Kidney (tissue), 14 donors: ENCODE measurements around the gene TSKU. TPM values are rescaled to one million over a fixed set of nuclear protein-coding genes. Genes with fewer than 3 reads are reported as not detected.

Source experiments
- DNase-seq, 5 donors: peaks; one replicate each; pipeline ENCODE4 v3.0.0-alpha.2; 2013 to 2020
- FAIRE-seq: peaks from 2 replicates; lab custom pipeline; 2012; peaks lifted over from hg19 to GRCh38; lab: Jason Lieb, UNC
- H3K27ac ChIP-seq, 2 donors: one replicate each; pipeline ENCODE4 v1.7.0; 2013; ENCODE audit warnings: low read depth in 2 of 2, low read length in 2 of 2, inconsistent platforms in 1 of 2
- H3K27me3 ChIP-seq: one replicate; pipeline ENCODE4 v1.7.1; 2013; ENCODE audit warnings: low read length, inconsistent platforms; ENCODE audit not compliant: control insufficient read depth, insufficient read depth
- H3K36me3 ChIP-seq, 3 donors: one replicate each; pipeline versions ENCODE4 v1.7.0 to v1.7.1; 2013; ENCODE audit warnings: low read length in 3 of 3, control low read depth in 1 of 3, inconsistent platforms in 1 of 3; ENCODE audit not compliant: insufficient read depth in 3 of 3, control insufficient read depth in 2 of 3
- H3K4me1 ChIP-seq, 3 donors: one replicate each; pipeline versions ENCODE4 v1.7.0 to v1.7.1; 2013; ENCODE audit warnings: low read length in 3 of 3, inconsistent platforms in 1 of 3, low read depth in 1 of 3; ENCODE audit not compliant: control insufficient read depth in 2 of 3, insufficient read depth in 2 of 3
- H3K4me3 ChIP-seq, 3 donors: one replicate each; pipeline versions ENCODE4 v1.7.0 to v1.8.1; 2013; ENCODE audit warnings: low read length in 3 of 3, control low read depth in 1 of 3, inconsistent platforms in 1 of 3
- H3K9ac ChIP-seq, 3 donors: one replicate each; pipeline versions ENCODE4 v1.7.0 to v1.7.1; 2013; ENCODE audit warnings: low read length in 3 of 3, control low read depth in 1 of 3, inconsistent platforms in 1 of 3
- H3K9me3 ChIP-seq, 3 donors: one replicate each; pipeline versions ENCODE4 v1.7.0 to v1.7.1; 2013; ENCODE audit warnings: low read length in 3 of 3, control low read depth in 1 of 3, inconsistent platforms in 1 of 3; ENCODE audit not compliant: control insufficient read depth in 2 of 3, insufficient read depth in 1 of 3
- intact Hi-C: fragments of 100-400 bp; cut with DNase I; formaldehyde crosslinking; loops from one replicate; pipeline ENCODE4 v1.11.1; 2022
- polyA plus RNA-seq: library from polyadenylated mRNA; stranded (reverse); fragments of 350-450 nt; fragmentation: Illumina TruSeq; extraction: RNeasy Lipid Tissue Mini Kit (QIAGEN cat#74804); gene quantifications from one replicate; pipeline ENCODE4 v1.2.3, GENCODE V29; 2014; ENCODE audit warnings: low read depth, low replicate concordance; ENCODE audit not compliant: insufficient read depth
- total RNA-seq: library from RNA; stranded (reverse); fragmentation: NEBNext Ultra II Directional; extraction: Animal tissue kit (Norgen Biotek cat#: 25700); gene quantifications from one replicate; pipeline ENCODE4 v1.2.1, GENCODE V29; 2021
- TF ChIP-seq, protein P1 (sequence below): IDR thresholded peaks from 3 replicates; pipeline ENCODE4 v1.5.1; 2012; ENCODE audit warnings: mild to moderate bottlenecking, moderate library complexity, borderline replicate concordance; ENCODE audit not compliant: insufficient read depth; ENCODE audit errors: extremely low read depth
- donor health status: control.
- donor health status: control.
- donor health status: control.
- donor health status: control.
- donor health status: control.
- donor health status: DM: yes; HTN: yes; CAD: no.
- donor health status: Normal renal cell carcinoma (clear cell type).

Gene TSKU
- total and polyA plus RNA-seq, 2 donors from 2014 or later: 27.3 to 41.0 TPM

DNA sequence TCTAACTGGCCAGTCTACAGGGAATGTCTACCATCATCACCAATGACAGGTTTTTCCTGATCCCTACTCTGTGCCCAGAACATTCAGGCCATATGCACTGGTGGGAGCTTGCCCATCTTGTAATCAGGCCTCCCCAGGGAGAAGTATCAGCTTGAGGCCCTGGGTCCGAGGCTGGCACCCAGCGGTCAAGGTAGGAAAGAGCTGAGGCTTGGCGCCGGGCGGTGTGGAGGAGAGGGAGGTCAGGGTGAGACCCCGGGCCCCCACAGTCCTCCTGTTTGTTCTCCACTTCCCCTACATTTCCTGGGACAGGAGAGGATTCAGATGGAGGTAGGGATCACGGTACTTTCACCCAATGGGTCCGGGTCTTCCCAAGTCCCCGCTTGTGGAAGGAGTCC lies 15.5 kb downstream of the TSKU start:
- Histone ChIP-seq H3K9me3 (no peaks in the 10 kb centered on the region), H3K4me1 (peaks cover 0 to 31% (median 14%) of the 10 kb centered on the region in 3 donors), H3K27me3 (no peaks in the 10 kb centered on the region), H3K27ac (no peak overlapping the region), H3K4me3 (no peak overlapping the region), H3K9ac (no peak overlapping the region), H3K36me3 (peaks cover 0 to 3% (median 0%) of the 10 kb centered on the region in 3 donors)
- TF ChIP-seq, protein P1, sequence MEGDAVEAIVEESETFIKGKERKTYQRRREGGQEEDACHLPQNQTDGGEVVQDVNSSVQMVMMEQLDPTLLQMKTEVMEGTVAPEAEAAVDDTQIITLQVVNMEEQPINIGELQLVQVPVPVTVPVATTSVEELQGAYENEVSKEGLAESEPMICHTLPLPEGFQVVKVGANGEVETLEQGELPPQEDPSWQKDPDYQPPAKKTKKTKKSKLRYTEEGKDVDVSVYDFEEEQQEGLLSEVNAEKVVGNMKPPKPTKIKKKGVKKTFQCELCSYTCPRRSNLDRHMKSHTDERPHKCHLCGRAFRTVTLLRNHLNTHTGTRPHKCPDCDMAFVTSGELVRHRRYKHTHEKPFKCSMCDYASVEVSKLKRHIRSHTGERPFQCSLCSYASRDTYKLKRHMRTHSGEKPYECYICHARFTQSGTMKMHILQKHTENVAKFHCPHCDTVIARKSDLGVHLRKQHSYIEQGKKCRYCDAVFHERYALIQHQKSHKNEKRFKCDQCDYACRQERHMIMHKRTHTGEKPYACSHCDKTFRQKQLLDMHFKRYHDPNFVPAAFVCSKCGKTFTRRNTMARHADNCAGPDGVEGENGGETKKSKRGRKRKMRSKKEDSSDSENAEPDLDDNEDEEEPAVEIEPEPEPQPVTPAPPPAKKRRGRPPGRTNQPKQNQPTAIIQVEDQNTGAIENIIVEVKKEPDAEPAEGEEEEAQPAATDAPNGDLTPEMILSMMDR: no peak
- no peak for FAIRE-seq
- intact Hi-C loops: loop anchor here (5.0 kb wide), 1 partner anchor 66 kb away; no protein-coding TSS in a partner anchor
- no peak for DNase-seq

DNA sequence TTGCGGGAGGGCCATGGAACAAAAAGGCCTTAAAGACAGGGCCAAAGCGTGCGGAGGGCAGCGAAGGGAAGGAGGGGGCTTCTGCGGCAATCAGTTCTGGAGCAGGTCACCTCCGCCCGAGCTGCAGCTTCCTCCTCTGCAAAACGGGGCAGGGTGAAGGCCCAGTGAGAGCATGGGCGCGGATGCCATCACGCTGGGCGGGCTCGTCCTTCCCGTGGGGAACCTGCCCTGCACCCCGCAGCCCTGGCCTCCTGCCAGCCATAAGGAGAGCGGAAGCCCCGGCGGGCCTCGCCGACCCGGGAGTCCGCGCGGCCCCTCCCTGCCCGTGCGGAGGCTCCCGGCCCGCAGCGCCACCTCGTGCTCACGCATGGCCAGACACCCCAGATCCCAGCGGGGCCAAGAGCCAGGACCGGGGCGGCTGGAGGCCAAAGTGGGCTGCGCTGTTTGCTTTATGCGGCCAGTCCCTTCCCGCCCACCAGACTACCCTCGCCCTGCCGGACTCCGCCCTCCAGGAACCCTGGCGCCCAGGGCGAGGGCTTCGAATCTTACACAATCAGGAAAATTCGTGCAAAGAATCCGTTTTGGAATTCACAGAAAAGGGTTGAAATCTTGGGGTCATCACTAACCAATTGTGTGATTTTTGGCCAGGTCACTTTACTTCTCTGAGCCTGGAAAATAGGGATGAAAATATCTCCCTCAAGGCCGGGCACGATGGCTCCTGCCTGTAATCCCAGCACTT lies 16.1 kb downstream of the TSKU start:
- peak overlapping the region in 1 of 3 donors; percentile 12 for H3K9ac ChIP-seq
- TF ChIP-seq, protein P1: peak; percentile 92
- H3K27ac ChIP-seq: peak overlapping the region in 1 of 2 donors; percentile 5
- no peak for FAIRE-seq
- peaks cover 0 to 28% (median 11%) of the 10 kb centered on the region in 3 donors for H3K4me1 ChIP-seq
- DNase-seq: peak; percentile 82 to 94 (median 88)
- H3K4me3 ChIP-seq: no peak overlapping the region
- intact Hi-C loops: loop anchor here (5.0 kb wide), 1 partner anchor 67 kb away; no protein-coding TSS in a partner anchor
- no peaks in the 10 kb centered on the region for H3K9me3 ChIP-seq
- H3K27me3 ChIP-seq: no peaks in the 10 kb centered on the region
- H3K36me3 ChIP-seq: peaks cover 0 to 3% (median 0%) of the 10 kb centered on the region in 3 donors

DNA sequence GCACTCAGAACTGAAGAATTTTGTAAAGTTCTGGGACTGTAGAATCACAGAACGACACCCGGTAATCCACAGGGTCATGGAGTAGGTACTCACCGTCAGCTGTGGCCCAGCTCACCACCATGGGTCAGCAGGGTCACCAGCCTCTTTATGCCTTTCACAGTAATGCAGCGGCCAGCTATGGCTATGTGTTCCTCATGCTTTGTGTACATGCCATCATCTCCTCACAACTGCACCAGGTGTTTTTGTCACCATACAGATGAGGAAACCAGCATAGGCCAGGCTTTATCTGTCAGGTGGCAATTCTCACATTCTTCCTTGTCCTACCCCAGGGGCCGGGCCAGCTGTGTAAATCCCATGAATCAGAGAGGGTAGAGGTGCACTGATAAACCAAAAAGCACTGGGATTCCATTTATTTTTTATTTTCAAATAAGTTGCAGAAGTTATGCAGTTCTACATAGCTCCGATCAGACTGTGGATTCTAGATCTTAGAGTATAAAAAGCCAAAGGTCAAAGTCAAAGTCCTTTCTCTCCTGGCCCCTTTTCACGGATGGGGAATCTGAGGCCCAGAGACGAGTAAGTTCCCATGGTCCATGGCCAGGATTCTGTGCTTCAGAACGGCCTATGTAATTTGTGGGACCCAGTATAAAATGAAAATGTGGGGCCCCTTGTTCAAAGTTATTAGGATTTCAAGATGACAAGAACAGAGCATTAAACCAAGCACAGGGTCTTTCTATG lies 17.5 kb downstream of the TSKU start:
- Histone ChIP-seq H3K9ac (no peak overlapping the region), H3K27ac (no peak overlapping the region), H3K27me3 (no peaks in the 10 kb centered on the region), H3K36me3 (peaks cover 0 to 3% (median 0%) of the 10 kb centered on the region in 3 donors), H3K4me3 (no peak overlapping the region), H3K9me3 (no peaks in the 10 kb centered on the region), H3K4me1 (peaks cover 0 to 17% (median 6%) of the 10 kb centered on the region in 3 donors)
- TF ChIP-seq, protein P1: no peak
- no peak for DNase-seq
- FAIRE-seq: no peak
- intact Hi-C loops: no loop called here
